HG03095 (cell line): Measurements from ENCODE around the gene SKAP2.

Experiments used
- ATAC-seq: cut with Tn5 transposase; IDR thresholded peaks from one replicate; pipeline ENCODE4 v1.9.1; 2021; ENCODE audit warnings: moderate library complexity; ENCODE audit not compliant: unreplicated experiment

SKAP2 gene, protein sequence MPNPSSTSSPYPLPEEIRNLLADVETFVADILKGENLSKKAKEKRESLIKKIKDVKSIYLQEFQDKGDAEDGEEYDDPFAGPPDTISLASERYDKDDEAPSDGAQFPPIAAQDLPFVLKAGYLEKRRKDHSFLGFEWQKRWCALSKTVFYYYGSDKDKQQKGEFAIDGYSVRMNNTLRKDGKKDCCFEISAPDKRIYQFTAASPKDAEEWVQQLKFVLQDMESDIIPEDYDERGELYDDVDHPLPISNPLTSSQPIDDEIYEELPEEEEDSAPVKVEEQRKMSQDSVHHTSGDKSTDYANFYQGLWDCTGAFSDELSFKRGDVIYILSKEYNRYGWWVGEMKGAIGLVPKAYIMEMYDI

DNA sequence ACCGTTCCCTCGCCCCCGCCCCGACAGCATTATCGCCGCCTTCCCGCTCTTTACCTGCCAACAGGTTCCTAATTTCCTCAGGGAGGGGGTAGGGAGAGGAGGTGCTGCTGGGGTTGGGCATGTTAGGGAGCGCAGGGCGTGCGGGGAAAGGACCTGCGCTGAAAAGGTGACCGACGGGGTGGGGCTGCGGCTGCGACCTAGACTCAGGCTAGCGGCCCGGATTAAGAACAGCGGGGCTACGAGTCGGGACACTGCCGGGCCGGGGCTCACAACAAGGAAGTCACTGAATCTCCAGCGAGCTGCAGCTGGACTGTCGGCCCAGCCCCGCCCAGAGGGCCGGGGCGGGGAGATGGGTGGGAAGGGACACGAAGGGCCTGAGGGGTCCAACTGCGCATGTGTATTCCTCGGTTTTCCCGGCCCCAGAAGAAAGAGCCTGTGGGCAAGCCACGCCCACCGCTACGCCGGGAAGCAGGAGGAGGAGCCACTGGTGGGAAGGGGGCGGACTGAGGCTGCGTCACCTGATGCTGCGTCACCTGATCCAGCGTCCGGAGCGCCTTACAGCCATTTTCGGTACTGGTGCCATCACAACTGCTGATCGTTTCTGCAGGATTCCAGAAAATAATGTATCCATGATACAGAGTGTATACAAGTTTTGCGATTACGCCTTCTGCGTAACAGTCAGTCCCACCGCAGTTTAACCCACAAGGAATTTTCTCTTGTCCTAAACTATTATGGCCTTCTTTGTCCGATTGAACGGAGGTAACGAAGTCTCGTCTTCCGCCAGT, at the start of gene SKAP2:
Gene SKAP2, minus strand, starts transcription at position 282 of the 785 bp plus-strand sequence. Its CDS starts 161 bp downstream, at position 121.
- peak; percentile 89 for ATAC-seq

DNA sequence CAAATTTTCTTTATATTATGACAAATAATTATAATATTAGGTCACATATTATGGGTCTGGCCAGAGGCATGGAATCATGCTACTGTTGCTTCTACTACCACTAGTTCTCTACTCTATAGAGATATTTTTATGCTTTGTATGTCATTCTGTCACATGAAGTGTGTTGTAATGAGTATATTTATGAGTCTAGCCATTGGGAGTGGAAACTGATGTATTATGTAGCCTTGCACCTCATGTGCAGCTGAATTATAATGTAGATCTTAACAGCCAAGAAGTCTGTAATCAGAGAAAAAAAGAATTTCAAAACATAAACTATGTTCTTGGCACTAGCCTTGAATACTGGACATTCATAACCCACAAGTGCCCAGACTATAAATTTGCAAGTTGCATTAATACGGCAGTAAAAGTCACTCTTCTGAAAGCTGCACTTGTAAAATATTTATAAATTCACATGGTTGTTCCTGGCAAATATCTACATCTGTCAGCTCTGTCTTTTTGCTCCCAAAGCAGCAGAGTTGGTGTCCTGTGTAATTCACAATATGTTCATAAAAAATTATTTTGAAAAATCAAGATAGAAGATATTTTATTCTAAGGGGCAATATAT, 48.6 kb upstream of the SKAP2 start:
- ATAC-seq: no peak

DNA sequence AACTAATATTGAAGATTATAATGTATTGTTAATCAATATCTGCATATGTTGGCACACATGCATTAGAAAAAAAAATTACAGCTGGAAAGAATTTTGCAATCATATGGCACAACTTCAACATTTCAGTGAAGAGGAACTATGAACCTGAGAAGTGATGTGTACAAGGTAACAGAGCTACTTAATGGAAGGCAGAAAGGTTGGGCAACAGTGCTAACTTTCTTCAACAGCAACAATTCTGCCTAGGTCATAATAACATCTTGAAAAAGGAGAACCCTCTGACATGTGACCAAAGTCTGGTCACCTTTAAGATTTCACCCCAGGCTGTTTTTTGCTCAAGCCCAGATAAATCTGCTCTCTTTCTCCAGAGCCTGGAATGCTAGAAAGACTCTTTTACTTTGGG, 47.9 kb upstream of the SKAP2 start:
- no peak for ATAC-seq

DNA sequence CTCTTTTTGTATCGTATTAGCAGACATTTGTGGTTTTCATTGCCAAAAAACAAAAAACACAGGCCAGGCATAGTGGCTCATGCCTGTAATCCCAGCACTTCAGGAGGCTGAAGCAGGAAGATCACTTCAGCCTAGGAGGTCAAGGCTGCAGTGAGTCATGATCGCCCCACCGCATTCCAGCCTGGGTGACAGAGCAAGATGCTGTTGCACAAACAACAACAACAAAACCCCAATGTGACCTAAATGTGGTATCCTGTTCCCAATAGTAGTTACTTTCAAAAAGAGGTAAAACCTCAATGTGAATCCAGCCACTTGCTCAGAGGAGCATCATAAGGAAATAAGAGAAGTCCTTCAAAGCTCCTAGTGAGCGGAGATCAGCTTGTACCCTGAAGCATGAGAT, 45.8 kb upstream of the SKAP2 start:
- no peak for ATAC-seq

DNA sequence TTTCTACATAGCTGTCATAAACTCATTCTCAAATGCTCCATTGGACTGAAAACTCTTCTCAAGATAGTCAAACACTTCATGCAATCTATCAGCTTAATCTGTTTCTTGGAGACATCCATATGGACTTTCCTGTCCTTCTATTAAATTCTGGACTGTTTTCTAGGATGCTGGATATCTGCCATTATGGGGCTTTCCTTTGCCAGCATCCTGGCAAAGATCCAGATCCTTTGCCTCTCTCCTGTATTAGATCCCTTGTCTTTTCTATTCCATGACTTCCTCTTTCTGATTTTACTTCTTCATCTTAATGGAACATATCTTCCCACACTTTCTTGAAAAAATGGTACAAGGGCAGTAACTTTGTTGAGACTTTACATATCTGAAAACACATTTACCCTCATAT, 35.9 kb upstream of the SKAP2 start:
- no peak for ATAC-seq

DNA sequence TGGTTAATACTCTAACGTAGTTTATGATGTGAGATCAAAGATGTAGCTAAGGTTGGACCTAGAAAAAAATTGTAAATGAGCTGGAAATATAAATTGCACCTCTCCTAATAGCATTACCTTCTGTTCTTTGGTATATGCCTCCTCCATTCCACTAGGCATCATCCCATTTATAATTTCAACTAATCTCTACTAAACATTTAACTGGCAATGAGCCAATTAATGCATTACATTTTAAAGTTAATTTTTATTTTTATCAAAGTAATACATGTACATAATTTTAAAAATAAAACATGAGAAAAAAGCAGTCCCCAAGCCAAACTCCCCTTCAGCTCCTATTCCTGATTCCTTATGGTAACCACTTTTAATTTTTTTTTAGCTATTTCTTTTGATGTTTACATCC, 35.1 kb upstream of the SKAP2 start:
- no peak for ATAC-seq

DNA sequence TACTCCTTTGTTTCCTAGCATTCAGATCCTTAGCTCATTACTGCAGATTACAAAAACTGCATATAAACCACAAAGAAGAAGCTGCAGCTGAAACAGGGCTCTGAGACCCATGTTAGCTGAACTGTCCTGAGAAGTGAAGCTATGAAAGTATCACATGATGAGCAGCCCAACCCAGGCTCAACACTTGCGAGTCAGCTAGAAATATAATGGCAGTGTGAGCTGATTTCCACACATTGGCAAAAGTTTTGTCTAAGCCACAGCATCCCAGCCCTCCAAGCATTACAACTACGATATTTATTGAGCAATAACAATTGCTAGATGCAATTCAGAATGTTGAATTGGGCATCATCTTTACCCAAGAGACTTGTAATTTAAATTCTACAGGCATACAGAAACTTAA, 34.5 kb upstream of the SKAP2 start:
- no peak for ATAC-seq

DNA sequence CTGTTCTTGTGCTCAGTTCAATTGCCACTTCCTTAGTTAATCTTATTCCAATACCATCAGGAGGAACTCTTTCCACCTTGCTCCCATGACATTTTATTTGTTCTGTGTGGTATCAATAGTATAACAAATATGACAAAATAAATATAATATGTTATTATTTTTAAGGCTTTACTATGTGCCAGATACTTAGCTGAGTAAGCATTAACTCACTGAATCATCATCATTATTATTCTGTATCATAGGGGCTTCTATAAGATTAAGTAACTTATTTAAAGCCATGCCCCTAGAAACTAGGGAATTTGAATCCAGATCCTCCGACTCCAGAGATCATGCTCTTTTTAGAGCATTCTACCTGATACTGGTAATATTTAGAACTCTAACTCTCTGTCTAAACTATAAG, 33.5 kb upstream of the SKAP2 start:
- no peak for ATAC-seq

DNA sequence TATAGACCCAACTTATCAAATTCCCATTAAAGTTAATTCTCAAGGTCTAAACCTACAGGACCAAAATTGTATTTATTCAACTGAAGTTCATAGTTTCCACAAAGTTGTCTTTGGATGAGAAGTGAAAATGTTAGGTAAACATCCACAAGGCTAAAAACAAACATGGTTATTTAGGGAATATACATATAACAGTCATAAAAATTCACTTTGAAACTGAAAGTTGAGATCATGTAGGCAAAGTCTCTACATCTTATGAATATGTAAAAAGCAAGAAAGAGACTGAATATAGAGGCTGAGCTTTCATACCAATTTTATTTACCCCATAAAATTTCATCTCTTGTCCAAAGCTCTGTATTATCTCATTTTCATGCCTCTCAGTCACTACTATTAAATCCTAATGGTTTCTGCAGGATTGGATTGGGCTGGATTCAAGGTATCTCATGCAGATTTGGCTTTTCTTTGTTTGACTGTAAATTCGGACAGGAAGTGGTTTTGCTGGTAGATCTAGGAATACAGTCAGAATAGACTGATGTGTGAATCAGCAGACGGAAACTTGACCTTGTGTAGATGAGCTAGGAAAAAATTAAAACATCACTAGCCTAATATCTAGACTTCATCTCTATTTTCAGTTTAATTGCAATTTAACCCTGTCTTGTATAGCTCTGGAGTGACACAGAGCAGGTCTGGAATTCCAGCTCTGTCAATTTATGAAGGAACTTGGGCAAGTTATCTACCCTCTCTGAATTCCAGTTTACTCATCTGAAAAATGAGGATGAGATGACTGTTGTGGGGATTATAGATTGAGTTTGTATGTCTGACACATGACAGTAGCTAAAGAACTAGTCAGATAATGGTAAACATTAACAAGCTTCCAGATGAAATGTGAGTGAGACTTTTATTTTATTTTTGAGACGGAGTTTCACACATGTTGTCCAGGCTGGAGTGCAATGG, 27.3 kb upstream of the SKAP2 start:
- peak; percentile 75 for ATAC-seq

DNA sequence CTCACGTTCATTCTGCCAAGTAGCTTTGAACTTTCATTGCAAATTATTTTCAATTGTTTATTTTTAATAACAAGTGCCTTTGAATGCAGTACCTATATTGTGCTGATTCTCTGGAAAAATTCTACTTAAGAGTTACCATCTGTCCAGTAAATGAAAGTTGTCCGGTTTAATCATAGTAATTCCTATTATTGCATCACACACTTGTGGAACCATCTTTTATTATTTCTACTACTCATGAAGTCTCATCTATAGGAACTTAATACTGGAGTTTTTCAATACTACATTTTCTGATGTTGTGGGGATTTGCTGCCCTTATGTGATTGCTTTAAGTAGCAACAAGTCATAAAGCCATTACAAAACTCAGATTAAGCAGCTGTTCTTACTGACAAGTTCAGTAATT, 16.5 kb upstream of the SKAP2 start:
- no peak for ATAC-seq

DNA sequence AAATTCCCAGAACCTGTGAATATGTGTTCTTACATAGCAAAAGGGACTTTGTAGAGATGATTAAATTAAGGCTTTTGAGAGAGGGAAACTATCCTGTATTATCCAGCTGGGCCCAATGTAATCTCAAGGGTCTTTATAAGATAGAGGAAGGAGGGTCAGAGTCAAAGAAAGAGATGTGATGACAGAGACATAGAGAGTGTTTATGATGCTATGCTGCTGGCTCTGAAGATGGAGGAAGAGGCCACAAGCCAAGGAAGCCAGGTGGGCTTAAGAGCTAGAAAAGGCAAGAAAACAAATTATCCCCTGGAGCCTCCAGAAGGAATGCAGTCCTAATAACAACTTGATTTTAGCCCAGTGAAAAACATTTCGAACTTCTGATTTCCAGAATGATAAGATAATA, 15.3 kb upstream of the SKAP2 start:
- no peak for ATAC-seq

DNA sequence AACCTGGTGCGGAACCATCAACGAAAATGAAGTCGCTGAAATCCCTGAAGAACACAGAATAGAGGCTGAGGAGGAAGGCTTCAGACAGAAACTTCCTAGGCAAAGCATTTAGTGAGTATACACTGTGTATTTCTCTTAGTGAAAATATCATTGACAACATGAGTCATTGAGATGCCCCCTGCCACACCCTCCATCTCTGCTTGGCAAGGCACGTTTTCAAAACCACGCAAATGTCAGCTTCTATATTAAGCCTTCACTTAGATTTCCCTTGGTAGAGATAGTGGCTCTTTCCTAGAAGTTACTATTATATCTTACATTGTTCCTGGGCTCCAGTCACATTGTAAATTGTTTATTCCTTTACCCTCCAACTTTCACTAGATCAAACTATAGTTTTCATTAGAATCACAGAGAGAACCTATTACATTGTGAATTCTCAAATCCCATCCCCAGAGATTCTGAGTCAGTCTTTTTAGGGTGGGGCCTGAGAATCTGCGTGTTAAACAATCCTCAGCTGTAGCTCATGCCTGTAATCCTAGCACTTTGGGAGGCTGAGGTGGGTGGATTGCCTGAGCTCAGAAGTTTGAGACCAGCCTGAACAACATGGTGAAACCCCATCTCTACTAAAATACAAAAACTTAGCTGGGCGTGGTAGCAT, 4.6 kb upstream of the SKAP2 start:
- no peak for ATAC-seq

DNA sequence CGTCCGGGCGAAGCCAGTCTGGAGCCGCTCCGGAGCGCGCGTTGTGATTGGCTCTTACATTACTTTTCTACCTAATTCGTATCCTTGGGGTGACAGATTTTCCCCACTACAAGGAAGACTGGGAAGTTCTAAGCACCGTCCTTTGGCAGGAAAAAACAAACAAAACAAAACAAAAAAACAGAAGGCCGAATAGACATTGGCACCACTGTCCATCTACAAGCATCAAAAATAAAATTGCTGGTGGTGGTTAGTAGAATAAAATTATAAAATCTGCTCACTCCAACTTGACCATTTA, 651 bp upstream of the SKAP2 start:
- ATAC-seq: peak; percentile 38

DNA sequence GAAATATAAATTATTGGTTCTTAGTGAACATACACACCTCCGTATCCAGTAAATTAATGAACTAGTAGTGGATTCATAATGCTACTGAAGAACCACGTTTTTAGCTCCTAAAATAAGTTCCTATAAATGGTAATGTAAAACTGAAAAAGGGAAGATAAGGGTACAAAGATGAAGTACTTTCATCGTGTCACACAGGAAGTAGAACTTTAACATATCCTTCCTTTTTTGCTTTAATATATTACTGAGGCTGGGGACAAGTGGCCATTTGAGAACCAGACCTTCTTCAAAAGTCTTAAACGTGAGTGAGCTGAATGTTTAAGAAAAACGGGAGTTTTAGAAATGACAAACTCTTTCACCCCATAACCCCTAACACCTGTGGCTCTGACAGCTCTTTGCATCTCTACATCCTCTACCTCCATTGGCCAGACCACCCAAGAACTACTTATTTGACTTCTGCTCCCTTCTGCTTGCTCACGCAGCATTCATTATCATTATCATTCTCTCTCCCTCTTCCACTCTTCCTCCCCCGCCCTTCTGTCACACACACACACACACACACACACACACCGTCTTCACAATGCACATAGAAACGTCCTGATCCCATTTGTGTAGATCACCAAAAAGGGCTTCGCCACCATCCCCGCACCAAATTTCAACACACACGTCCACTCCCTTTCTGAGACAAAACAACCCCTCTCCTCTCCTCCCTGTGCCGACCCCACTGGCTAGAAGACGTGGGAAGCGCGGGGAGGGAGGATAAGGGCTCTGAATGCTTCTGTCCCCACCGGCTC, 677 bp downstream of the SKAP2 start:
- no peak for ATAC-seq

DNA sequence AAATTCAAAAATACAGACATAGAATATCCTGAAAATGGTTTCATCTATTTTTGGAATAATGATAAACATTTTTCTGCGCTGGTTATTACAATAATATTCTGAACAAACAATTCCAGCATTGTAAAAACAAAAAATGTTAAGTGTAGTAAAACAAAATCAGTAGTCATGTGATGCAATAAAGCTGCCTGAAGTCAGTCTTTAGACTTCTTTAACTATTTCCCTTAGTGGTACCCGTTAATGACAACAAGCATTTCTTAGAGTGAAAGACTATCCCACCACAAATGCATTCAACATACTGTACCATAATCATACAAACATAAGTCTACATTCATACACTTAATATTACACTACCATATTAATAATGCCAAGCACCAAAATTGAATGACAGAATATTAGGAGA, 1.6 kb downstream of the SKAP2 start:
- ATAC-seq: no peak

DNA sequence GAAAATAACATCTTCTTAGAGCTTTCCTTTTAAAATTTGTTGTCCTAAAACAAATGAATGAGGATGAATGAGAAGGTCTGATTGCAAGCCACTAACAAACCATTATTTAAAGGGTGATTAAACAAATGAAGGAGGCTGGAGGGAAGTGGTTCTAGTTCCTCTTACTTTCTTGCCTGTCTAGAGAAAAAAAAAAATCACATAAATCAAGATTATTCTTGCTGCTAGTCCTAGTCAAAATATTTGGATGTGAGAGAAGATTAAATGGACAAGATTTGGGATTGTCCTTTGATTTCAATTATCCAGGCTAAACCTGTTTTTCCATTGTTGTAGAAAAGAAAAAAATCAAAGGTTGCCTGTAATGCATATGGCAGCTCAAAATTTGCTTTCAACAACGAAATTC, 3.3 kb downstream of the SKAP2 start:
- ATAC-seq: no peak

DNA sequence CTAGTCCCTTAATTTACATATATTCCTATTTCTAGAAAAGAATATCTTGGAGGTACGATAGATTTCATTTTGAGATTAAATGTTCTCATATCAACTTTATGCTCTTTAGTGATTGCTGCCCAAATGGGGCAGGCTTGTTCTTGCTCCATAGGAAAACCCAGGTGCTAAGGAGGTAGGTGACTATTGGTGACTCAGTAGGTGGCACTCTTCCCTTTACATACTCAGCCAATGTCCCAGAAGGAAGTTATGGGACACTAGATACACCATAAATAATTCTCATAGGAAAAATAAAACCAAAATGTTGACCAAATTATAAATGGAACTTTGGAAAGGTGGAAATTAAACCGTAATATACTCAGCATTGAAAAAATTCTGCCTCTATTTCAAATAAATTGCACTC, 4.0 kb downstream of the SKAP2 start:
- no peak for ATAC-seq

DNA sequence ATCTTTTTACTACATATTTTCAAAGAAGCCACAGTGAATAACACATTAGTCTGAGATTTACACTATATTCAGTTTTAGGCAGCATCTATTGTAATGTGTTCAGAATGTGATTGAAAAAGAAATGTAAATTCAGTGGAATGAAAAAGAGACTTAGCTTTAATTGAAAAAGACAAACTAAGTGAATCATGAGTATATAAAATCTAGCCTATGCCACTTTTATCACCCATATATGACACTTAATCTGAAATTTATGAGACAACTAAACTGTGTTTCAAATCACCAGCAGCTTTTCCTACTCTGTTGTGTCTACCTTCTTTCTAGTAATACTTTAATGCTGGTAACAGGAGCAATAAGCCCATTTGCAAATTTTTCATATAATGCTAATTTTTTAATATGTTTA, 4.7 kb downstream of the SKAP2 start:
- ATAC-seq: no peak

DNA sequence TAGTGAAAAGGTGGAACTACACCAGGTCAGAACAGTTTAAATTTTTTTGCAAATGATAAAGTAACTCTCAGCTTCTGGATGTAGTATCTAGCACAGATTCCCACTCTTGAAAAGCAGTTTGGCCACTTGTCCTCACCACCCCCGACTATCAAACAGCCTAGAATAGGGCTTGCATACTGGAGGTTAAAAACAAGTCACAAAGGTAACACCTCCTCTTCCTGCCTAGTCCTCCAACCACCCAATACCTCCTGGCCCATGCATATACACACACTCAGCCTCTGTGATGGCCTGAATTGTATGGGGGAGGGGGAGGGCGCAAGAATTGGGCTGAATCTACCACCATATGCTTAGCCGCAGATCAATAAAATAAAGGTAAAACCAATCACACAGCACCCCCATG, 5.7 kb downstream of the SKAP2 start:
- no peak for ATAC-seq

DNA sequence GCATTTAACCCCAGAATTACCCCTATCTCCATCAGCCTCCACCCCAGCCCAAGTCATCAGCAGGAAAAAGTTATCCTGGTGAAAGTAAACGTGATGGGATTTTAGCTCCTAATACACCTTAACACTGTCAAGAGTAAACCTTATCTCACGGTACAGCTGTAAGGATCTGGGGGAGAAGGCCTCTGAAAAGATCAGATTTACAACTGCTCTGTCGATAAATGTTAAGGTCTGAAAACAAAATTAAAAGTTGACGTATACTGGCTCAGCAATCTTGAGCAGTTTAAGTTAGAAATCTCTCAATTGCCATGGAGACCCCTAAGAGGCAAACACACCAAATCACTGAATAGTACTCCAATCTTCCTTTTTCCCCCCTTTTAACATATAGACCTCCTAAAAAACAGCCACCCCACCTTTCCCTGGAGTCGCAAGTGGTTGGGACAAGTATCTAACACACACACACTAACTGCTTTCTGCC, 6.1 kb downstream of the SKAP2 start:
- ATAC-seq: no peak
